Activated naive CD4-positive, alpha-beta T cell (primary cell): ENCODE data around the gene TNRC6B.
A peak's percentile ranks its signal among the peaks of the same experiment; 100 is the strongest.

Source experiments
- DNase-seq, 4 experiments: peaks; one replicate each; lab custom pipeline; 2025; lab: John Stamatoyannopoulos, UW

The TNRC6B gene

GRCh38 chr22:40238425-40239344, 61.0 kb downstream of the TNRC6B start:
- no peak for DNase-seq

DNA sequence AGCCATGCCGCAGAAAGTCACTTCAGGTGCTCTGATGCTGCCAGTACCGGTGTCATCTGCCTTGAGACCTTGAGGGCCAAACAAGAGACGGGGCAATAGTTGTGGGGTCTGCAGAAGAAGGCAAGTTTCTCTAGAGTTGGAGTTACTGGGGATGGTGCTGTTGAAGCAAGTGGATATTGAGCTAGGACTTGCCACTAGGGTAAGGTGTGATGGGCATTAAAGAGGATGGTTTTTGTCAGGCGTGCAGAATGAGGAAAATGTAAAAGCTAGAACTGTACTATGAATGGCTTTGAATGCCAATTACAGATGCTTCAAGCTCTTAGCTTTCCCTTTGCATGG, 61.6 kb downstream of the TNRC6B start:
- no peak for DNase-seq

GRCh38 chr22:40240160-40240559, 62.4 kb downstream of the TNRC6B start:
- no peak for DNase-seq

- DNase-seq, result no peak
These were observed 63.0 kb downstream of the TNRC6B start for GRCh38 chr22:40240686-40241085.

GRCh38 chr22:40241200-40241763, 63.6 kb downstream of the TNRC6B start:
- no peak for DNase-seq

- DNase-seq, result no peak
These were observed 66.2 kb downstream of the TNRC6B start for GRCh38 chr22:40243891-40244290.

GRCh38 chr22:40244586-40244985, 66.9 kb downstream of the TNRC6B start:
- no peak for DNase-seq

DNA sequence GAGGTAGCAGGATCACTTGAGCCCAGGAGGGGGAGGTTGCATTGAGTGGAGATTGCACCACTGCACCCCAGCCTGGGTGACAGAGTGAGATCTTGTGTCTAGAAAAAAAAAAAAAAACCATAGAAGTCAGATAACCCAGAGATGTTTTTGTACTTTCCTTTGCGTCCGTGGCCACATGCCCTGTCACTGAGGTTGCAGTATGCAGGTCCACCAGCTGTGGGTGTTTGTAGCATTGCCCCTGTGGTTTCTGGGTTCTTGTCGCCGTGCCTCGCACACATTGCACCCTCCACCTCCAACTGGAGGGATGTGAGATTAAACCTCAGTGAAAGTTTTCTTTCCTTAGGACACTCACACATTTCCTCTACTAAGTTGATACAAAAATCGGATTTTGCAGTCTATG, 70.3 kb downstream of the TNRC6B start:
- peak in 2 of 4 experiments; percentile 17 to 34 for DNase-seq

DNA sequence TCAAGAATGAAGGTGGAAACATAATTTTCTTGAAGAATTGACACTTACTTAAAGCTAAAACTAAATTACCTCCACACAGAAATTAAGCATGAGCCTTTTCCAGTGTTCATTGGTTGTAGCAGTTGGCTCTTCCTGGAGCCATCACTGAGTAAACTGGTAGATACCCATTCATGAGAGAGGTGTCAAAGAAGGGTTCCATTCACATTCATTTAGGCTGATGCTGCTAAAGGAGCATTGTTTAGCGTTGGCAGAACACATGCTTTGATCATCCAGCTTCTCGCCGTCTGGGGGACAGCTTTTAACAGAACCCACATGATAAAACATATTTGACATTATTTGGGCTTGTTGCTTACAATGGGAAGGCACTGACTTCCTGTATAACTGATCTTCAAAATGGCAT, 71.6 kb downstream of the TNRC6B start:
- DNase-seq, result no peak

DNA sequence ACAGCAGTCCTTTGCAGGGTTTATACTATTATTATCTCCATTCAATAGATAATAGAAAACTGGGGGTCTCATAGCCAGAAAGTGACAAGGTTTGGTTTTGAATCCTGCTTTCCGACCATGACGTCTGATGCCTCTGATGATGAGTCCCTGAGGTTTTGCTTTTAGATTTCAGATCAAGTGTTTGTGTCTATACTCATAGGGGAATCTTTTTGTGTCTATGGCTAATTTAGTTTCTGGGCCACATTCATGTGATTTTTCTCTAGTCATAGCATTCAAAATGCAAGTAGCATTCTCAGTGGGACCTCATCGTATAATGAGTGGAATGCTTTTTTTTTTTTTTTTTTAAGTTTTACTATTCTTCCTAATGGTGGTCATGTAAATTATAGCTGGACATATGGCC, 72.9 kb downstream of the TNRC6B start:
- no peak for DNase-seq

DNA sequence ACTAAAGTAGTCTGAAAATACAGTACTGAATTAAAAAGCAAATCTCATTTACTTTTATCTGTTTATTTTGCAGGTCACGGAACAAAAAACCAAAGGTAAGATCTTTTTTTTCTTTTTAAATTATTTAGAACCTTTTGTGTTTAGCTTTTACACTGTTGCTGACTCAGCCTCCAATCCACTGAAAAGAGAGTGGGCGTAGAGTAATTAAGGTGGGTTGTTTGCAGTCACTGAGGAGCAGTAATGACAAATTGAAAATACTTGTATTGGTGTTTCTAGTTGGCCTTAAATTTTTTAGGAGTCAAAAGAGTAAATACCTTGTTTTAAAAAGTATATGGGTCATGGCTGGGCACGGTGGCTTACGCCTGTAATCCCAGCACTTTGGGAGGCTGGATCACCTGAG, 73.4 kb downstream of the TNRC6B start:
- no peak for DNase-seq

GRCh38 chr22:40252146-40252545, 74.4 kb downstream of the TNRC6B start:
- DNase-seq, result no peak

DNA sequence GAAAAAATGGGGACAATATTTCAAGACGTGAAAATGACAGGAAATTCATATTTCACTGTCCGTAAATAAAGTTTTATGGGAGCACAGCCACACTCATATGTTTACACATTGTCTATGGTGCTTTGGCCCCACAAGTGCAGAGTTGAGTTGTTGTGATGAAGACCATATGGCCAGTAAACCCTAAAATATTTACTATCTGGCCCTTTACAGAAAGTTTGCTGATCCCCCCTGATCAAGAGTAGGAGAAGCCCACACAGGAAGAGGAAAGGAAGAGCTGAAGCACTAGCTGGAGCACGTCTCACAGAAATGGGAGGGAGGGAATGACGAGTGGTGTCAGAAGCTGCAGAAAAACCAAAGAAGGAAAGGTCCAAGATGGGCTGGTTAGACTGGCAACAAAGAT, 78.8 kb downstream of the TNRC6B start:
- DNase-seq, result no peak

- no peak for DNase-seq
These were observed 80.3 kb downstream of the TNRC6B start for GRCh38 chr22:40258017-40258416.

- DNase-seq, result no peak
These were observed 80.8 kb downstream of the TNRC6B start for GRCh38 chr22:40258501-40258915.

DNA sequence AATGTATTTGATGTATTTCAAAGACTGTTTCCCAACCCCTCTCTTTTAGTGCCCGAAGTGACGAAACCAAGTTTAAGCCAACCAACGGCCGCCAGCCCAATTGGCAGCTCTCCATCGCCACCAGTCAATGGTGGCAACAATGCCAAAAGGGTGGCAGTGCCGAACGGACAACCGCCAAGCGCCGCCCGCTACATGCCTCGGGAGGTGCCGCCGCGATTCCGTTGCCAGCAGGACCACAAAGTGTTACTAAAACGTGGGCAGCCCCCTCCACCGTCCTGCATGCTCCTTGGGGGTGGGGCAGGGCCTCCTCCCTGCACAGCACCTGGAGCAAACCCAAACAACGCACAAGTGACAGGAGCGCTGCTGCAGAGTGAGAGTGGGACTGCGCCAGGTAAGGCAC, 84.1 kb downstream of the TNRC6B start:
- no peak for DNase-seq

- DNase-seq, result no peak
These were observed 85.5 kb downstream of the TNRC6B start for GRCh38 chr22:40263191-40263590.

DNA sequence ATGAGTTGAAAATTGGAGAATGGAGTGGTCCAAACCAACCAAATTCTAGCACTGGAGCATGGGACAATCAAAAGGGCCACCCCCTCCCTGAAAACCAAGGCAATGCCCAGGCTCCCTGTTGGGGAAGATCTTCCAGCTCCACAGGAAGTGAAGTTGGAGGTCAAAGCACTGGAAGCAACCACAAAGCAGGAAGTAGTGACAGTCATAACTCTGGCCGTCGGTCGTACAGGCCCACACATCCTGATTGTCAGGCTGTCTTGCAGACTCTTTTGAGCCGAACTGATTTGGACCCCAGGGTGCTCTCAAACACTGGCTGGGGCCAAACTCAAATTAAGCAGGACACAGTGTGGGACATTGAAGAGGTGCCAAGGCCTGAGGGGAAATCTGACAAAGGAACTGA, 88.1 kb downstream of the TNRC6B start:
- DNase-seq, result no peak

DNA sequence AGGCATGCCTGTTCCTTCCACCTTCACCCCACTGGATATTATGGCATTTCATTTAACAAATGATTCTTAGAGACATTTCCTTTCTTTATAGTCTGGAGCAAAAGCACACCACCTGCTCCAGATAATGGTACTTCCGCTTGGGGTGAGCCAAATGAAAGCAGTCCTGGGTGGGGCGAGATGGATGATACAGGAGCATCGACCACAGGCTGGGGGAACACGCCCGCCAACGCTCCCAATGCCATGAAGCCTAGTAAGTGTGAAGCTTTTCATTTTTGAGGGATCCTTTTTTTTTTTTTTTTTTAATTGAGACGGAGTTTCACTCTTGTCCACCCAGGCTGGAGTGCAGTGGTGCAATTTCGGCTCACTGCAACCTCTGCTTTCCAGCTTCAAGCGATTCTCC, 92.3 kb downstream of the TNRC6B start:
- DNase-seq, result no peak

DNA sequence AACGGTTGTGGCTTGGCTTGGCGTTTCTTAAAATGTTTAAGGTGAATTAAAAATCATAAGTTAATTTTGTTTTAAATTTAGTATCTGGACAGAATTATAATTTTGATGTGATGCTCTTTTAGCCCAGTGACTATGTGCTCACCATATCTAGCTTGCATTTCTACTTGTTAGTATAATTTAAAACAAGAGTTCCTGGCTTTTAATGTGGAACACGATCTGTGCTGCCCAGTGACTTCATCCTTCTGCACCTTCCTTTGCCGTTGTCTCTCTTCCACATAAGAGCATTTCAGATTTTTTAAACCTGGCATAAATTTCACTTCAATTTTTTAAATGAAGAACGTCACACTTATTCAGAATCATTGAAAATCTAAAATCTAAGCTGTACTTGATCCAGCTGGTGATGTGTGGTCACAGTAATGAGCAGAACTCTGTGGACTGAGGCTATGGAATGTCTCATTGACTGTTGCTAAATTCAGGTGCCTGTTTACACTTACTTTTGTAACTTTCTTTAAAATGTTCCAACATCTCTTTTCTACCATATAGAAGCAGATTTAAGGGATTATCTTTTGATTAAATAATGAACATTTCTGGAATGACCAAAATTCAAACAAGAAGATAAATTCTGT, 93.1 kb downstream of the TNRC6B start:
- no peak for DNase-seq

- no peak for DNase-seq
These were observed 93.7 kb downstream of the TNRC6B start for GRCh38 chr22:40271440-40271839.

- no peak for DNase-seq
These were observed 95.6 kb downstream of the TNRC6B start for GRCh38 chr22:40273319-40273718.
